ENCODE results near the gene TTN. TPM values are rescaled to one million over a fixed set of nuclear protein-coding genes. Genes with fewer than 3 reads are reported as not detected.
"Not testable (repeated sequence)": the region's sequence is repeated elsewhere in the genome, so short reads cannot be mapped to it uniquely, and the experiment has no call there.

The TTN gene
- total RNA-seq, 4 donors from 2014 or later, result 0.19 to 3.1 (median 1.7) TPM

DNA sequence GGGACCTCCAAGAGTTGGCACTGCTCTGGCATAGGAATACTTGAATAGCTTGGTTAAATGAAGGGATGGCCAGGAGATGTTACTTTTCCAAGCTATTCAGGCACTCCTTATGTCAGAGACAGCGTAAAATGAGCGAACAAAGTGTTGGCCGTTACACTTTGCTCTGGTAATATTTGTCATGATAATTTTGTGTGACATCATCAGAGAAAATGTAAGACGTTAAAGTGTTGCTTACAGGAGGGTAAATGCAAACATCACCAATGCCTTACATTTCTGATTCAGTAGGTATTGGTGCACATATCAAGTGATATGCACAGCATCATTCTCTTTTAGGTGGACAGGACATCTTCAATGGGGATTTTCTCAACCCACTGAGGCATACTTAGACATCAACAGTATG is 281.0 kb downstream of the TTN start:
- Histone ChIP-seq H3K4me3 (no peak overlapping the region), H3K27ac (no peak overlapping the region), H3K9me3 (no peaks in the 10 kb centered on the region), H3K27me3 (no peaks in the 10 kb centered on the region), H3K36me3 (peaks cover 0 to 3% (median 0%) of the 10 kb centered on the region in 3 donors), H3K4me1 (peaks cover 0 to 9% (median 0%) of the 10 kb centered on the region in 3 donors)
- 86 to 97% methylated on average over 4 of the region's 4 CpGs for WGBS, 2 donors
- intact Hi-C loops (cut with DNase I), result no loop called here
- TF ChIP-seq POLR2A (IDR thresholded peaks at IDR 0.05), result no peak
- TF ChIP-seq, protein P1, sequence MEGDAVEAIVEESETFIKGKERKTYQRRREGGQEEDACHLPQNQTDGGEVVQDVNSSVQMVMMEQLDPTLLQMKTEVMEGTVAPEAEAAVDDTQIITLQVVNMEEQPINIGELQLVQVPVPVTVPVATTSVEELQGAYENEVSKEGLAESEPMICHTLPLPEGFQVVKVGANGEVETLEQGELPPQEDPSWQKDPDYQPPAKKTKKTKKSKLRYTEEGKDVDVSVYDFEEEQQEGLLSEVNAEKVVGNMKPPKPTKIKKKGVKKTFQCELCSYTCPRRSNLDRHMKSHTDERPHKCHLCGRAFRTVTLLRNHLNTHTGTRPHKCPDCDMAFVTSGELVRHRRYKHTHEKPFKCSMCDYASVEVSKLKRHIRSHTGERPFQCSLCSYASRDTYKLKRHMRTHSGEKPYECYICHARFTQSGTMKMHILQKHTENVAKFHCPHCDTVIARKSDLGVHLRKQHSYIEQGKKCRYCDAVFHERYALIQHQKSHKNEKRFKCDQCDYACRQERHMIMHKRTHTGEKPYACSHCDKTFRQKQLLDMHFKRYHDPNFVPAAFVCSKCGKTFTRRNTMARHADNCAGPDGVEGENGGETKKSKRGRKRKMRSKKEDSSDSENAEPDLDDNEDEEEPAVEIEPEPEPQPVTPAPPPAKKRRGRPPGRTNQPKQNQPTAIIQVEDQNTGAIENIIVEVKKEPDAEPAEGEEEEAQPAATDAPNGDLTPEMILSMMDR (IDR thresholded peaks at IDR 0.05), result no peak
- DNase-seq, result no peak

DNA sequence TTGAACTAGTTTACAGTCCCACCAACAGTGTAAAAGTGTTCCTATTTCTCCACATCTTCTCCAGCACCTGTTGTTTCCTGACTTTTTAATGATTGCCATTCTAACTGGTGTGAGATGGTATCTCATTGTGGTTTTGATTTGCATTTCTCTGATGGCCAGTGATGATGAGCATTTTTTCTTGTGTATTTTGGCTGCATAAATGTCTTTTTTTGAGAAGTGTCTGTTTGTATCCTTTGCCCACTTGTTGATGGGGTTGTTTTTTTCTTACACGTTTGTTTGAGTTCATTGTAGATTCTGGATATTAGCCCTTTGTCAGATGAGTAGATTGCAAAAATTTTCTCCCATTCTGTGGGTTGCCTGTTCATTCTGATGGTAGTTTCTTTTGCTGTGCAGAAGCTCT is 281.8 kb downstream of the TTN start:
- H3K36me3 ChIP-seq; H3K9me3 ChIP-seq; DNase-seq; H3K4me3 ChIP-seq; H3K4me1 ChIP-seq; H3K27ac ChIP-seq; intact Hi-C loops (cut with DNase I); H3K27me3 ChIP-seq: not testable (repeated sequence)
- WGBS, 2 donors, result 73 to 88% methylated on average over 1 of the region's 1 CpG

DNA sequence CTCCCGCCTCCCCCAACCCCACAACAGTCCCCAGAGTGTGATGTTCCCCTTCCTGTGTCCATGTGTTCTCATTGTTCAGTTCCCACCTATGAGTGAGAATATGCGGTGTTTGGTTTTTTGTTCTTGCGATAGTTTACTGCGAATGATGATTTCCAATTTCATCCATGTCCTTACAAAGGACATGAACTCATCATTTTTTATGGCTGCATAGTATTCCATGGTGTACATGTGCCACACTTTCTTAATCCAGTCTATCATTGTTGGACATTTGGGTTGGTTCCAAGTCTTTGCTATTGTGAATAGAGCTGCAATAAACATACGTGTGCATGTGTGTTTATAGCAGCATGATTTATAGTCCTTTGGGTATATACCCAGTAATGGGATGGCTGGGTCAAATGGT is 282.2 kb downstream of the TTN start:
- H3K4me1 ChIP-seq; H3K4me3 ChIP-seq; H3K36me3 ChIP-seq; H3K9me3 ChIP-seq; H3K27me3 ChIP-seq; intact Hi-C loops (cut with DNase I); H3K27ac ChIP-seq; DNase-seq: not testable (repeated sequence)
- WGBS, 2 donors, result 90 to 95% methylated on average over 2 to 4 of the region's 5 CpGs

GRCh38 chr2:178523596-178524134 is 283.6 kb downstream of the TTN start:
- peak overlapping the region; percentile 77 to 90 (median 86) for H3K27ac ChIP-seq

GRCh38 chr2:178522950-178523595 is 284.1 kb downstream of the TTN start:
- DNase-seq, result peak; percentile 43
- H3K4me1 ChIP-seq, result peaks cover 0 to 9% (median 0%) of the 10 kb centered on the region in 3 donors
- H3K27ac ChIP-seq, result peak overlapping the region; percentile 77 to 90 (median 86)
- TF ChIP-seq POLR2A (IDR thresholded peaks at IDR 0.05), result peak in 2 of 4 donors; percentile 30 to 61
- TF ChIP-seq, protein P1 (IDR thresholded peaks at IDR 0.05), result peak; percentile 51 to 76 (median 63)
- intact Hi-C loops (cut with DNase I), result no loop called here
- H3K27me3 ChIP-seq, result no peaks in the 10 kb centered on the region
- no peaks in the 10 kb centered on the region for H3K9me3 ChIP-seq
- 3 to 37% methylated on average over 19 to 22 of the region's 25 CpGs for WGBS, 2 donors
- peaks cover 0 to 10% (median 0%) of the 10 kb centered on the region in 3 donors for H3K36me3 ChIP-seq
- peak overlapping the region; percentile 58 to 86 (median 72) for H3K4me3 ChIP-seq

More at GRCh38 chr2:178523596-178524134, 283.6 kb downstream of the TTN start:
- DNase-seq, result no peak
- H3K27me3 ChIP-seq, result no peaks in the 10 kb centered on the region
- H3K36me3 ChIP-seq, result peaks cover 0 to 4% (median 0%) of the 10 kb centered on the region in 3 donors
- peaks cover 0 to 9% (median 0%) of the 10 kb centered on the region in 3 donors for H3K4me1 ChIP-seq
- intact Hi-C loops (cut with DNase I), result no loop called here
- H3K9me3 ChIP-seq, result no peaks in the 10 kb centered on the region
- H3K4me3 ChIP-seq, result peak overlapping the region; percentile 58 to 86 (median 72)
- WGBS, 2 donors, result 26 to 27% methylated on average over 8 of the region's 8 CpGs
- TF ChIP-seq, protein P1 (IDR thresholded peaks at IDR 0.05), result no peak
- no peak for TF ChIP-seq POLR2A (IDR thresholded peaks at IDR 0.05)

DNA sequence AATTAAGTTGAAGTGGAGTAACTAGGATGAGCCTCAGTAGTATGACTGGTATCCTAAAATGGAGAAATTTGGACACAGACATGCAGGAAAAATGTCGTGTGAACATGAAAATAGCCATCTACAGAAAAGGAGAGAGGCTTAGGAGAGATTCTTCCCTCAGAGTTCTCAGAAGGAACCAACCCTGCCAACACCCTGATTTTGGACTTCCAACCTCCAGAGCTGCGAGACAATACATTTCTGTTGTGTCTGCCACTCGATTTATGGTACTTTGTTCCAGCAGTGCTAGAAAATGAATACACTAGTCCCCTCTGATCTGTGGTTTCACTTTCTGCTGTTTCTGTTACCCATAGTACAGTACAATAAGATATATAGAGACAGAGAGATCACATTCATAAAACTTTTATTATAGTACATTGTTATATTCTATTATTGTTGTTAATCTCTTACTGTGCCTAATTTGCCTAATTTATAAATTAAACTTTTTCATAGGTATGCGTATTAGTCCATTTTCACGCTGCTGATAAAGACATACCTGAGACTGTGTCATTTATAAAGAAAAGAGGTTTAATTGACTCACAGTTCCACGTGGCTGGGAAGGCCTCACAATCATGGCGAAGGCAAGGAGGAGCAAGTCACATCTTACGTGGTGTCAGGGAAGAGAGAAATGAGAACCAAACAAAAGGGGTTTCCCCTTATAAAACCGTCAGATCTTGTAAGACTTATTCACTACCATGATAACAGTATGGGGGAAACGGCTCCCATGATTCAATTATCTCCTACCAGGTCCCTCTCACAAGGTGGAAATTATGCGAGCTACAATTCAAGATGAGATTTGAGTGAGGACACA is 285.7 kb downstream of the TTN start:
- no peak for DNase-seq
- Histone ChIP-seq H3K36me3 (peaks cover 0 to 22% (median 0%) of the 10 kb centered on the region in 3 donors), H3K27me3 (no peaks in the 10 kb centered on the region), H3K4me1 (peaks cover 0 to 9% (median 0%) of the 10 kb centered on the region in 3 donors), H3K4me3 (no peak overlapping the region), H3K9me3 (no peaks in the 10 kb centered on the region), H3K27ac (no peak overlapping the region)
- TF ChIP-seq, protein P1 (IDR thresholded peaks at IDR 0.05), result no peak
- TF ChIP-seq POLR2A (IDR thresholded peaks at IDR 0.05), result no peak
- intact Hi-C loops (cut with DNase I), result no loop called here
- WGBS, 2 donors, result 85 to 92% methylated on average over 11 of the region's 11 CpGs

Data from esophagus squamous epithelium (tissue), 5 donors.